ENCODE results near the gene PDE1A.

PDE1A gene

DNA sequence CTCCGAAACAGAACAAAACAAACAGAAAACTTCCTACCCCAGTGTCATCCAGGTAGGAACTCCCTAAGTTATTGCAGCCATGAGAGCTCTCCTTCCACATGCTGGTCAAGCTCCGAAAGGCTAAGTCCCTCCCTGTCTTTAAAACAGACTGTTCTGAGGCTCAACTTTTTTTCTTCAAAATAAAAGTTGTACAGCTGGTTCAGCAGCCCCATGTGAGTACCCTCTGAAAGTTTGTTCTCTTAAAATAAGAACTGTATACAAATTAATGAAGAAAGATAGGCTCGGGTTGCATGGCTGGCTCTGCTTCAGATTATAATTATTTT, at the start of gene PDE1A:
PDE1A (minus strand) TSS at position 119 of the 323 bp plus-strand sequence.
- no peak for DNase-seq (ENCODE audit: low spot score)

DNA sequence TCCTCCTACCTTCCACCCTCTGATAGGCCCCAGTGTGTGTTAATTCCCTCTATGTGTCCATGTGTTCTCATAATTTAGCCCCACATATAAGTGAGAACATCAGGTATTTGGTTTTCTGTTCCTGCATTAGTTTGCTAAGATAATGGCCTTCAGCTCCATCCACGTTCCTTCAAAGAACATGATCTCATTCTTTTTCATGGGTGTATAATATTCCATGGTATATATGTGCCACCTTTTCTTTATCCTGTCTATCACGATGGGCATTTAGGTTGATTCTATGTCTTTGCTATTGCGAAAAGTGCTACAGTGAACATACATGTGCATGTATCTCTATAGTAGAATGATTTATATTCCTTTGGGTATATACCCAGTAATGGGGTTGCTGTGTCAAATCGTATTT, 46.8 kb upstream of the PDE1A start:
- no peak for DNase-seq (ENCODE audit: low spot score)

DNA sequence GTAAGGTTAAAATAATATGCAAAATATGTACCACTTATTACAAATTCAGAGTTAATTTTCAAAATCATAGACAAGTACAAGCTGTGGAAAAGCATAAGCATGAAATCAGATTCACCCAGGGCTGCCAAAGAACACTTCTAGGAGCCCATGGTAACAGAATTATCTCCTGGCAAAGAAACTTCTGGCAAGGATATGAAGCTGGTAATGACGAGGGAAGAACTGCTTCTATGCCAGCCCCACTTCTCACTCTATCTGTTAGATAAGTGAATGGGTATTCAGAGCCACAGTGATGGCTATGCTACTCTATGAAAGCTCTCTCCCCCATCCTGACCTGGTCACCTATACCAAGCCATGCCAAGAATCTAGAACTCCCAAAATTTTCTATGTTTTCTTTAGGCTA, 36.9 kb upstream of the PDE1A start:
- no peak for DNase-seq (ENCODE audit: low spot score)

DNA sequence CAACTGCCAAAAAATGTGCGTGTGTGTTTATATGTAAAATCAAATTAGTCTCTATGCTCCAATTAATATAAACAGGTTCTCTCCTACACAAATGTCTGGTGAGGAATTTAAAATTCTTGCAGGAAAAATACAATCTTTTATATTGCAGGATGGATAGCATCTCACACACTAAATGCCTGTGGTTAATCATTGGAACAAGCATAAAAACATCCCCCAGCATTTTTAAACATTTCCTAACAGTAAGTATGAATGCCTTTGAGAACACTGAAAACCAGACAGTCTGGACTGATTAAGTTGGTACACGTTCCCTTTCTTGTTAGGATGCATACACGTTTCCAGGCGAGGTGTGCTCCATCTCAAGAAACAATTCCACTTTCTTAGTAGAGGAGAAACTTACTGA, 29.9 kb upstream of the PDE1A start:
- DNase-seq (ENCODE audit: low spot score): no peak

DNA sequence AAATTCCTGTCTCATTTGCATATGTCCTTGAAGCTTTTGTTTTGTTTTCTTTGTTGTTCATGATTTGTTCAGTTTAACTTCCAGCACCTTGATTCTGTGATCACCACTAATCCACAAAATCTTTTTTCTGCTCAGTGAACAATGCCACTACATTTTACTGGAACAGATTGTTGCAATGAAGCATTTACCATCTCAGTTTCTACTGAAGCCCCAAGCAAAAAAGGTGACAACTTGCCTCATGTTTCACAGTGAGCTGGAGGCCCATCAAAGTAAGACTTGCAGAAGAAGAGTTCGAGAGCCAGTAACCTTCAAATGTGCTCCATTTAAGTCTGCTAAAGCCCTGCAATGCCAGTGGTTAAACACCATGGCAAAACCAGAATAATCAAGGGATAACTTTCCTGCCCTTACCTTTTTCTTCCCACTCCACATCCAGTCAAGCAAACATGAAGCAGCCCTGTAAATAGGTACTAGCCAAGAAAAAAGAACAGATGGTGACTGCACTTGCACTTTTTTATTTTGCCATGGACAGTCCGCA, 25.7 kb upstream of the PDE1A start:
- DNase-seq (ENCODE audit: low spot score): no peak

DNA sequence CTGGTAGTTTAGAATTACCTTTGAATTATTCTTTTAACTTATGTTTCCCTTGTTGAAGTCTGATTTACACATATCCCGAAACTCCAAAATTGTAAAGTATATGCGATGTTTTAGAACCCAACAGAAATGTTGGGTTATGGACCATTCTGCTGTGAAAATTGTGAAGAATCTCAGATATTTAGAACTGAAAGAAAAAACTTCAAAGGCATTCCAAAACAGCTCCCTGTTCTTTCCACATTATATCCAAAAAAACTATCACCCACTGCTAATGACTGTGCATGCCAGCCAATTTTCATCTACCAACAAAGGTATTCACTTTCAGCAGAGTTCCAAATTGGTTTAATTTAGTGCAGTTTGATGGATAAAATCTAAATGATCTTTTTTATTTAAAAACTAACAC, 21.5 kb upstream of the PDE1A start:
- DNase-seq (ENCODE audit: low spot score): no peak

DNA sequence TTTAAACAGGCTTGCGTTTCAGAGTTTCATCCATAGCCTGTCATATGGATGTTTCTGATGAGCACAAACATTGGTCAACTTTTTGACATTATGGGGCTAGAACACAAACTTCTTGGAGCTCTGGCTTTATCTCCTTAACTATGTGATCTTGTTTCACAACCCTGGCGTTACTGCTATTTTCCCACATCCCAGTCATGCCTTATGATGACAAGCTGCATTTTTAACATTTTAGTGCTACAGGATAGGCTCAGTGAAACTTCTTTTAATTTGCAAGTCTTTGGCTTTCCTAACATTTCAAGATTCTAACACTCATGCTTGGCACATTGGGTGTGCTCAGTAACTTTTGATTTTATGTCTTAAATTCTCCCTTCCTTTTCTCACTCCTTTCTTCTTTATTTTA, 21.0 kb upstream of the PDE1A start:
- no peak for DNase-seq (ENCODE audit: low spot score)

DNA sequence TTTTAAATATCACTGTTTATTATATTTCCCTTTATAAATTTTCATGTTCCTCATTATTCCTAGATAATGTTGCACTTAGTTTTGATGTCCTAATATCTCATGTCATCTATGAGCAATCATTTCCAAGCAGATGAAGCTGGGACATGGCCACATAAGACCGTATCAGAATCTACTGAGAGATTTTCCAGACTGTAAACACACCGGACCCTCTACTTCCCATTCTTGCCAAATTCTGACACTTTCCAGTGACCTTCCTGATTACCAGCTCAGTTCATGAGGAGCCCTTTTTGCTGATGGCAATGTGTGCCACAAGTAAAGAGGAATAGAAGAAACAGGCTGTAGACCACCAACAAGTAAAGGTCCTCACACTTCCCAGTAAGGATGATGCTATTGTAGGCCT, 20.3 kb upstream of the PDE1A start:
- DNase-seq (ENCODE audit: low spot score): no peak

DNA sequence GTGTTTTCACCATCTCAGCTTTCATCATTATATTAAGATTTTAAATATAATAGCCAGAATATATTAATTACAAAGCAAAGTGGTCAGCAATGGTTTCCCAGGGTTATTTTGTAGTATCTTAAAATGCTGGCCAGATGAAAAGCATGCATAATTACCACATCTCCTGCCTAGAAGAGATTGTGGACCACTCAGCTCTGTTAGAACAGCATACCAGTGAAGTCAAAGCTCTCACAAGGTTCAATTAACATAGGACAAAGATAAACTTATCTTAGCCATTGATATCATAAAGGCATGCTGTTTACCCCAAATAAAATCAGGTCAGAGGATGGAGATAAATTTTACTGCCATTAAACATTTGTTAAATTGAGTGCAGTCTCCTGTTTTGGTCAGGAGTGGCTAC, 19.3 kb upstream of the PDE1A start:
- DNase-seq (ENCODE audit: low spot score): no peak

DNA sequence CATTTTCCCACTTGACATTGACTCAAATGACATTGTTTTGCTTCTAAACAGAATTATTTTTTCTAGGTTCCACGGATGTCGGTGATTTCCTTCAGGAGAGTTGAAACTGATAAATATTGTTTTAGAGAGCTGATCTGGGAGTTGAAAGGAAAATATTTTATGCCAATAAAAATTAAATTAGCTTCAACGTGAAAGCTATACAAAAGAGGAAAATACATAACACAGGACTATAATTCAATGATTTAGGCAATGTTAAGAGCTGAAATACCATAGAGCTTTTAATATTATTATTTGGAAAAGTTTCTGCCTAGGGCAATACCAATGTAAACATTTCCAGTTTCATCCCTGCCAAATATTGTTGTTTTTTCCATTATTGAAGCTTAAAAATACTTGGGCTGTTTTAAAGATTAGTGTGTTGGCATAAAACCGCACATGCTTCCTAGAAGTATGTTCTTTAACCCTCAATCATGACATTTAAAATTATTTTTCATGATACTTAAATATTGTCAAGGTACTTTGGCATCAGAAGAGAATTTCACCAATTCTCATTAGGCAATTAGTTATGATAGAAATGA, 18.6 kb upstream of the PDE1A start:
- DNase-seq (ENCODE audit: low spot score): no peak

DNA sequence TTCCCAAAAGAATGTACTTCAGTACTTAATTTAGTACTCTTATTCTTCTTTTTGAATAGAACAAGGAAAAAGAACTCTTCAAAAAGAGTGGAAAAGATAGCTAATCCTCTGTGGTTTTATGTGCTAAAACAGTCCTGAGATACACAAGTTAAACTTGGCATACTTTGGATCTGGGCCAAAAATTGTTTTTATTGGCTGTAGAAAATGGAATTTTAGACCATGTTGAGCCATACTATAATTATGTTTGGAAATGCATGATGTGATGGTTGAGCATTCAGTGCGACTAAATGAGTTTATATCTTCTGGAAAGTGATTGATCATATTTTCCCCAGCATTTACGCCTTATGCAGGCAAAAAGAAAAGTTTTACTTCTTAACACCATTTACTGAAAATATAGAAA, 18.0 kb upstream of the PDE1A start:
- no peak for DNase-seq (ENCODE audit: low spot score)

DNA sequence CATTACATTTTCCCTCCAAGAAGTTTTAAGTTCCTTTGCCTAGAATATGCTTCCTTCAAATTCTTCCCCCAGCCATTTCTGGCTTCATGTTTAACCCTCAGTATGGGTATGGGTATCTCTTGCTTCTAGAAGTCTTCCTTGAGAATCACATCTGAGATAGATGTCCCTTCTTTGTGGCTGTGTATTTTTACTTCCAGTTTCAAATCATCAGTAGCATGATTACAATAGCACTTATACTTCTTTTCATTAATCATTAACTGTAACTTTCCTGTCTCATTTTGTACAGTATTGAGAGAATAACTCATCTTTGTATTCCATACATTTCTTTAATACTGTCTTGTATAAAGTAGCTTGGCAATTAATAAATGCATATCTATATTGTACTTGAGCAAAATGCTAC, 17.3 kb upstream of the PDE1A start:
- DNase-seq (ENCODE audit: low spot score): no peak

DNA sequence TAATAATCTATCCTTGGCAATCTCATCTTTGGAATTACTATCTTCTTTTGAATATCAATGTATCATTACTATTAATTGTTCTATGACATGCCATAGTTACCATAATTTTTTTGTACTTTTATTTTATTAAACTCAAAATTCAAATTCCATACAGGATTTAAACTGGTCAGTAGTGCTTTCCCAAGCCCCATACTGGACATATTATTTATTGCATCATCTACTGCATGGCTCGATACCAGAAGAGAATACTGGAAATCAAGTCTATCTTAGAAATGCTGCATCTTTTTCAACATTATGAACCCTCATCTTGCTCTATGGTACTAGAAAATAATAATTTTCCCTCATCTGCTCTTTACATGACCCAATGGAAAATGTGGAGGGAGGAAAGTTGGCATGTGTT, 9.4 kb upstream of the PDE1A start:
- DNase-seq (ENCODE audit: low spot score): no peak

DNA sequence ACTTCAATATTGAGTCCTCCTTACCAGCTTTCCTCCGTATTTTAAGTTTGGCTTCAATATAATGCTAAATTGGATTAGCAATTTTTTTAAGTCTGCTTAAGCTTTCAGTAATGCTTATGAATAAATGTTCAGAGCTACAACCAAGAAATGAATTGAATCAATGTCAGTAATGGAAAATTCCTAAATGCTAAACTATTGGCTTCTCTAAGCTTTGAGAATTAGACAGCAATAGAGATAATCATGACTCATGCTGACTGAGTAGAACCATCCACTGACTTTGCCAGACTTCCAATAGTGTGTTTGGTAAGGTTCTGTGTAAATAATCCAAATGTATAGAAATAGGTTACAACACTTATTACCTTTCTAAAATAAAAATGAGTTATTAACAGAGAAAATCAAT, 8.9 kb upstream of the PDE1A start:
- DNase-seq (ENCODE audit: low spot score): no peak

DNA sequence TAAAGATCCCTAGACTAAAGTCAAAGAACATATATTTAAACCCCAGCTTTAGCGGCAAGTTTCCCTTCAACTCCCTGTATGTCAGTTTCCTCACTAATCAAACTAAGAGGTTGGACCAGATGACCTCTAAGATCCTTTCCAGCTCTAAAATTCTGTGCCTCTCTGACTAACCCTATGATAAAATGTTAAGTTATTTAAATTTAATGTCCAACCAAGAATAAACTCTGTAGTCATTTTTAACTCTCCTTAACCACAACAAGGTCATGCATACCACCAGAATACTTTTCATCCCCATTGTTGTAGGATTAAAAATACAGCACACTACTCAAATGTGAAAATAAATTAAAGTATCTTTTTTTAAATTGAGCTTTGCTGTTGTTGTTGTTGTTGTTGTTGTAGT, 5.2 kb upstream of the PDE1A start:
- no peak for DNase-seq (ENCODE audit: low spot score)

DNA sequence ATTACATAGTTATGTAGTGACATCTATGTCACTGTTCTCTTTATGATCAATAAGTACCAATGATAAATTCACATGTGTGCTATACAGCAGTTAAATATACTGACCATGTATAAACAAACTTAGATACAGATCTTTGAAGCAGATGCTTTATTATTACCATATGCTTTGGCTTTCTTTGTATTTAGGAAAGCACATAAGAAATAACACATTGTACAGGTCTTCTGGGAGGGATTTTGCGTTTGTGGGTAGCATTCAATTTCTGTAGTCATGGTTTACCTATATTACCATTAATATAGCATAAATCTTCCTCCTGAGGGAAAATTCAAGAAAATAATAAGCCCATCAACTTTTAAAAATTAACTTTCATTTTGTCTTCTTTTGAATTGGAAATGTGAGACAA, 1.6 kb upstream of the PDE1A start:
- DNase-seq (ENCODE audit: low spot score): no peak

DNA sequence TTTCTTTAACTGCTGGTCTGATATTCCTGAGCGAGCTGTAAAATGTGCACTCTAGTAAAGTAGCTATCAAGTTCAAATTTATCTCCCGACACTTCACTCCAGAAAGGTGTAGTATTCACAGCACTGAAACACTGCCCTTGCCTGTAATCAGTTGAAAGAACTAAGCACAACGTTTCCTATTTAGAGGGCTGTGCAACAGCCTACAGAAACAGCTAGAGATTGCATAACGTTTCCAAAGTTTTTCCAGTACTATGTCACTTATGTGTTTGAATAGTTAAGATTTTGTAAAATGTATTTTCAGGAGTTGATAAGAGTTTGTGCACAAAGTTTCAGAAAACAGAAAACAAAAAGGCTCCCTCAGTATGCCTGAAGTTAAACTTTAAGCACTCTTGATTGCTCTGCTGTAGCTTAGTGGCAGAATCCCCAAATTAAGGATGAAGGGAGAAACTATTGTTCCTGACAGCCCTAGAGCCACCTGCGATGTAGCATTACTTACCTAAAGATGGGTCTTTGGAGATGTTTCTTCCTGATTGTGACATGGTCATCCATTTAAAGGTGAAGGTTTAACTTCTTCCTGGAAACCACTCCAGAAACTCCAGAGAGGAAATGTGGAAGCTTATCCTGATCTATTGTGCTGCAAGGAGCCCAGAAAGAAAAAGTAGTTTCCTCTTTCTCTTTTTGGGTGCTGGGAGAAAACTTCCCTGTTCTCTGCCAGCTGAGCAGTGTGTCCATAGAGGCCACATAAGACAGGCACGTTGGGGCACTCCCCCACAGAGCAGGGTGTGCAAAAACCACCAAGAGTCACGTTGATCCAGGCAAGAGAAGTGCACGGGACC, 536 bp downstream of the PDE1A start:
- DNase-seq (ENCODE audit: low spot score): no peak

DNA sequence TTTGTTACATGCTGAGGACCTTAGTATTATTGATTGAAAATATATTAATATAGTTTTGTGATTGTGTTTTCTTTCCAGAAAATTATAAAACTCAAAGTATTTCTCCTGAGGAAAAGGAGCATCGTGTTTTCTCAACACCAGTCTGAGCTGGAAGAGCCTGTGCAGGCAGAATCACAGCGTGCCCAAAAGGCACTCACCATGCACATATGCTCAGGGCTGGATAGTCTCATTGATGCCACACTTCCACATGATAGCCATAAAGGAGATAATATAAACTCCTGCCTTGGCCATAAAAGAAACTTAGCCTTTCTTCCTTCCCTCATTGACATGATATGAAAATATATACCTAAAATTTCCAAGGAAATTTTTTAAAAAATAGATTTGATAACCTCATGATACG, 4.0 kb downstream of the PDE1A start:
- no peak for DNase-seq (ENCODE audit: low spot score)

DNA sequence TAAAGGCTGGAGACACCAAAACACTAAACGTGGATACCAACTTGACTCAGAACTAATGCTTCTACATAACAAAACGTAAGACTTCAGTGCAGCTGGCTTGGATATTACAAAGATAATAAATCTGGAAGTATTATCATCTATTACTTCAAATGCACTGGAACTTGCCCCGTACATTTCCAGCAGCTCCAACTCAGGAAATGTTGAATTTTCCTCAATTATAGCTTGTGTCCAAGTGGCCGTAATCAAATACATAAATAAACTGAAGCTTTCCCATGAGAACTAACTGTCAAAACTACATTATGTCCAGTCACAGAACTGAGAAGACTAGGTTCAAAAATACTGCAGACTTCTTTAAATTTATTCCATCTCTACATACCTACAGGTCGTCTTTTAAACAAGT, 6.2 kb downstream of the PDE1A start:
- DNase-seq (ENCODE audit: low spot score): no peak

DNA sequence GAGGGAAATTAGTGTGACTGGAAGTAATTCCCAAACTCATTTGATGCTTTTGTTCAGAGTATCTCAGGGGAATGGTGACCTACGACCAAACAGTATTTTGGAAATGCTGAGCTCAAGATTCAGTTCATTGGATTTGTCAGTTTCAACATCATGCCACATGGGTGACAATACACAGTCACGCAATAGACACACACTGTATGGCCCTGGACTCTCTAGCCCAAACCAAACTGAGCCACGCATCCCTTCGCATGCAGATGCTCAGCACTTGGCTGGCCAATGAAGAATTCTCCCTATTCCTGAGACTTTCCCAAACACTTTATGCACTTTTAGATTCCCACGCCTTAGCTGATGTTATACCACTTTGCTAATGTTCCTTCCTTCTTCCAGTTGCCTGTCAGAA, 10.0 kb downstream of the PDE1A start:
- DNase-seq (ENCODE audit: low spot score): no peak

DNA sequence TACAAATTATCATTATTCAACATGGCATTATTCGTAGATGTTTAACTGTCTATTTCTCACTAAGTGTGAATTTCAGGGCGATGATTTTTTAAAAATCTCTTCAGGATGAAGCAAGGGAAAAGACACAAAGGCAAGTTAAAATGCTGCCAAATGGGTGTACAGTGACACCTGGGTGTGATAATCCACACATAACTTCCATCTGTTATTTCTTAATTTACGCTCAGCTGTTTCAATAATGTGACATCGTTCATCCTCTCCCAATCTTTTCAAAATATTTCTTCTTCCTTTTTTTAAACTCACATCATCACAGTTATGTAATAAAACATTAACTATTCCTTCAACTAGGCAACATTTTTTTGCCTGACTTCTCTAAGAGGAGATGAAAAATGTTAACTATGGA, 10.6 kb downstream of the PDE1A start:
- DNase-seq (ENCODE audit: low spot score): no peak

DNA sequence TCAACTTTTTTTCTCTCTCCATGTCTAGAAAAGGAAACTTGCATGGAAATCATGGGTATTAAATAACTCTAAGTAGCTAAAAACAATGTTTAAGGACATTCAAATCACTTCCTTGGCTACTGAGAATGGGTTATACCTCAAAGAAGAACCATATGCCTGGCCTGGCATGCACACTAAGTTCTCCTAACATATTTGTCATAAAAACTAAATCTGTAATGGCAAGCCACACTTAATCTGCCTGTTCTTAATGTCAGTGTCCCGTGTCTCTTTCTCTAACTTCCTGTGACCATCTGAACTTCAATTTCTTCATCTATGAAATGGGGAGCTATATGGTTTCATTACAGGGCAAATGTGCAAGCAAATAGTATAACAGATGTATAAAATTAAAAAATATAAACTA, 11.1 kb downstream of the PDE1A start:
- DNase-seq (ENCODE audit: low spot score): no peak

DNA sequence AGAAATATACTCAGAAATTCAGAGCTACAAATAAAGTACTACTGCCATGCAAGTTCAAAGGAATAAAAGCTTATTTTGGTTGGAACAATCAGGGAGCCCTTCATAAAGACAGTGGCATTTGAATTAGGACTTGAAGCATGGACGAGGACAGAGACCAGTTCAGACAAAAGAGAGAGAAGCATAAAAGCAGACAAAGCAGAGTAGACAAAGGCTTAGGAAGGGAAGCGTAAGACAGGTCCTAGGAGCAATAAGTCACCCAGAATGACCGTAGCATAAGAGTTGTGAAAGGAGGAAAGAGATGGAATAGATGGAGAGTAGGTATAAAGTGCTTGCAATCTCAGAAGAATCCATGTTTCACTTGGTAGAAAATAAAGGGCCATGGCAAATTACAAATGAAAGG, 14.0 kb downstream of the PDE1A start:
- DNase-seq (ENCODE audit: low spot score): no peak

DNA sequence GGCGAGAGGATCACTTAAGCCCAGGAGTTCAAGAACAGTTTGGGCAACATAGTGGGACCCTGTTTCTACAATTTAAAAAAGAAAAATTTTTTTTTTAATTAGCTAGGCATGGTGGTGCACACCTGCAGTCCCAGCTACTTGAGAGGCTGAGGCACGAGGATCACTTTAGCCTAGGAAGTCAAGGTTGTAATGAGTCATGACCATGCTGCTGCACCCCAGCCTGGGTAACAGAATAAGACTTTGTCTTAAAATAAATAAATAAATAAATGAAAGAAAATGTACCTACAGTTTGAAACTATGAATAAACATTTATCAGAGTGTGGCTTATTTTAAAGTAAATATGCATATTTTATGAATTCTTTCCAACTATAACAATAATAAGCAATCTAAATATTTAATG, 16.7 kb downstream of the PDE1A start:
- DNase-seq (ENCODE audit: low spot score): no peak

All from germinal center (tissue), 1 donor.